ENCODE measurements around the gene ANKRD13D. TPM values are rescaled to one million over a fixed set of nuclear protein-coding genes. Genes with fewer than 3 reads are reported as not detected.
A peak's percentile ranks its signal among the peaks of the same experiment; 100 is the strongest.
"Not testable (repeated sequence)": the region's sequence is repeated elsewhere in the genome, so short reads cannot be mapped to it uniquely, and the experiment has no call there.

The ANKRD13D gene
- total RNA-seq, 2 donors from 2014 or later: 66.6 to 101 TPM

- no peak overlapping the region for H3K4me3 ChIP-seq
- peaks cover 0 to 6% of the 10 kb centered on the region in 2 donors for H3K4me1 ChIP-seq (ENCODE audit: control insufficient read depth in 1 of 2, low read depth in 2 of 2)
- H3K27ac ChIP-seq: no peak overlapping the region
- ATAC-seq (ENCODE audit: insufficient number of reproducible peaks, low FRiP score, low read depth) (no peak), DNase-seq (ENCODE audit: low spot score) (no peak)
- TF ChIP-seq CTCF (IDR thresholded peaks at IDR 0.05): no peak
- no peaks in the 10 kb centered on the region for H3K9me3 ChIP-seq
- peaks cover 43% of the 10 kb centered on the region for H3K36me3 ChIP-seq
- no peaks in the 10 kb centered on the region for H3K27me3 ChIP-seq (replicated peaks; ENCODE audit: insufficient read depth)
Measured at GRCh38 chr11:67256477-67257135, 32.5 kb upstream of the ANKRD13D start.

DNA sequence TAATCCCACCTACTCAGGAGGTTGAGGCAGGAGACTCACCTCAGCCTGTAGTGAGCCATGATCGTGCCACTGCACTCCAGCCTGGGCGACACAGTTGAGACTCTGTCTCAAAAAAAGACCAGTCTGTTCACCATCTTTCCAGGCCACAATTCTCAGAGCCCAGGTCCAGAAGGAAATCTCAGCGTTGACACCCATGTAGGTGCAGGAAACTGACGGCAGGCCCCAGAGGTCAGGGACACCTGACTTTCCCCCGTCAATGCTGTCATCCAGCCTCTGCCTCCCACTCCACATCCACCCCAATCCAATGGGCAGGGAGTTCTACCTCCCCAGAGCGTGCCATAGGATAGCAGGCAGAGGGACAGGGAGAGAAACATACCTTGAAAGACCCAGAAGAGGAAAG, 28.7 kb upstream of the ANKRD13D start:
- Histone ChIP-seq H3K27ac (no peak overlapping the region), H3K36me3 (peaks cover 14% of the 10 kb centered on the region), H3K4me3 (no peak overlapping the region), H3K27me3 (replicated peaks; ENCODE audit: insufficient read depth) (no peaks in the 10 kb centered on the region), H3K9me3 (no peaks in the 10 kb centered on the region), H3K4me1 (ENCODE audit: control insufficient read depth in 1 of 2, low read depth in 2 of 2) (peaks cover 7 to 28% of the 10 kb centered on the region in 2 donors)
- DNase-seq (ENCODE audit: low spot score) (no peak), ATAC-seq (ENCODE audit: insufficient number of reproducible peaks, low FRiP score, low read depth) (no peak)
- no peak for TF ChIP-seq CTCF (IDR thresholded peaks at IDR 0.05)

- H3K4me1 ChIP-seq (ENCODE audit: control insufficient read depth in 1 of 2, low read depth in 2 of 2): peaks cover 7 to 35% of the 10 kb centered on the region in 2 donors
- H3K36me3 ChIP-seq; H3K27ac ChIP-seq; ATAC-seq (ENCODE audit: insufficient number of reproducible peaks, low FRiP score, low read depth); H3K9me3 ChIP-seq; H3K27me3 ChIP-seq (replicated peaks; ENCODE audit: insufficient read depth); DNase-seq (ENCODE audit: low spot score): not testable (repeated sequence)
- H3K4me3 ChIP-seq: peak overlapping the region; percentile 63
Measured at GRCh38 chr11:67260885-67261639, 28.0 kb upstream of the ANKRD13D start.

DNA sequence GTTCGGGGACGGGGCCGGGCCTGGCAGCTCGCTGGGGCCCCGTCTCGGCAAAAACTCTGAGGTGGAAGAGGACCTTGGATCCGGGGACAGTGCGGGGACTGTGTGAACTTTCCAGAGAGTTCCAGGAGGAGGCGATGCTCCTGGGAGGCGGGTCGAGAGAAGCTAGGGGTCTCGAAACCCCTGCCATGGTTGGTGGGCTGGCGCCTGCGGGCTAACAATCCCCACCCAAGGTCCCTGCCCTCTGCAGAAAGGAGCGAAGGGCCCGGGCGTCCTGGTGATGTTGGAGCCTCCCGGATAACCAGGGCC, 27.5 kb upstream of the ANKRD13D start:
- peaks cover 4% of the 10 kb centered on the region for H3K36me3 ChIP-seq
- TF ChIP-seq CTCF (IDR thresholded peaks at IDR 0.05): no peak
- DNase-seq (ENCODE audit: low spot score) (no peak), ATAC-seq (ENCODE audit: insufficient number of reproducible peaks, low FRiP score, low read depth) (no peak)
- peaks cover 7 to 35% of the 10 kb centered on the region in 2 donors for H3K4me1 ChIP-seq (ENCODE audit: control insufficient read depth in 1 of 2, low read depth in 2 of 2)
- H3K9me3 ChIP-seq: no peaks in the 10 kb centered on the region
- H3K27ac ChIP-seq: no peak overlapping the region
- H3K27me3 ChIP-seq (replicated peaks; ENCODE audit: insufficient read depth): no peaks in the 10 kb centered on the region
- peak overlapping the region; percentile 63 for H3K4me3 ChIP-seq

GRCh38 chr11:67261946-67262681, 27.0 kb upstream of the ANKRD13D start:
- Histone ChIP-seq H3K4me1 (ENCODE audit: control insufficient read depth in 1 of 2, low read depth in 2 of 2) (peaks cover 7 to 38% of the 10 kb centered on the region in 2 donors), H3K27me3 (replicated peaks; ENCODE audit: insufficient read depth) (no peaks in the 10 kb centered on the region), H3K36me3 (no peaks in the 10 kb centered on the region), H3K4me3 (peak overlapping the region; percentile 63), H3K9me3 (no peaks in the 10 kb centered on the region), H3K27ac (peak overlapping the region in 1 of 2 donors; percentile 43)
- no peak for ATAC-seq (ENCODE audit: insufficient number of reproducible peaks, low FRiP score, low read depth)
- TF ChIP-seq CTCF (IDR thresholded peaks at IDR 0.05): no peak
- no peak for DNase-seq (ENCODE audit: low spot score)

All from thoracic aorta (tissue), 2 donors.